Measurements from ENCODE around the gene KCTD20. TPM values are rescaled to one million over a fixed set of nuclear protein-coding genes. Genes with fewer than 3 reads are reported as not detected.

KCTD20 gene
- total and polyA plus RNA-seq, 2 experiments from 2014 or later, result 27.4 to 56.3 TPM

- TF ChIP-seq EZH2phosphoT487 (IDR thresholded peaks at IDR 0.05; ENCODE audit: low read depth, severe bottlenecking, unreplicated experiment) (no peak), EZH2 (IDR thresholded peaks at IDR 0.05; ENCODE audit: borderline replicate concordance) (no peak)
- DNase-seq (ENCODE audit: low spot score), result peak; percentile 95
- H2AFZ ChIP-seq, result peak overlapping the region; percentile 27
- peaks cover 33% of the 10 kb centered on the region for H3K79me2 ChIP-seq
- H3K36me3 ChIP-seq (replicated peaks; ENCODE audit: insufficient read depth, low read depth), result no peaks in the 10 kb centered on the region
- peak overlapping the region; percentile 72 for H3K4me2 ChIP-seq
- no peaks in the 10 kb centered on the region for H3K9me2 ChIP-seq (replicated peaks; ENCODE audit: insufficient read depth)
- 25% methylated on average over 8 of the region's 8 CpGs for WGBS (ENCODE audit: low lambda C conversion rate, missing lambda C conversion rate)
- H3K27ac ChIP-seq, result peak overlapping the region; percentile 99
- H3K9me3 ChIP-seq (ENCODE audit: low read depth), result no peaks in the 10 kb centered on the region
- no peaks in the 10 kb centered on the region for H3K27me3 ChIP-seq
- no peak overlapping the region for H3K4me3 ChIP-seq
- H3K4me1 ChIP-seq (ENCODE audit: insufficient read depth), result peaks cover 31% of the 10 kb centered on the region
- H4K20me1 ChIP-seq (ENCODE audit: insufficient read depth, poor library complexity, severe bottlenecking), result no peaks in the 10 kb centered on the region
Measured at GRCh38 chr6:36441307-36441894, 1.4 kb upstream of the KCTD20 start.

GRCh38 chr6:36442103-36442670 is 613 bp upstream of the KCTD20 start:
- no peaks in the 10 kb centered on the region for H3K9me3 ChIP-seq (ENCODE audit: low read depth)
- H3K4me3 ChIP-seq, result peak overlapping the region; percentile 74
- 66% methylated on average over 12 of the region's 12 CpGs for WGBS (ENCODE audit: low lambda C conversion rate, missing lambda C conversion rate)
- no peaks in the 10 kb centered on the region for H4K20me1 ChIP-seq (ENCODE audit: insufficient read depth, poor library complexity, severe bottlenecking)
- peak overlapping the region; percentile 72 for H3K4me2 ChIP-seq
- TF ChIP-seq EZH2 (IDR thresholded peaks at IDR 0.05; ENCODE audit: borderline replicate concordance) (no peak), CTCF (IDR thresholded peaks at IDR 0.05; ENCODE audit: poor library complexity) (no peak), EZH2phosphoT487 (IDR thresholded peaks at IDR 0.05; ENCODE audit: low read depth, severe bottlenecking, unreplicated experiment) (no peak)
- peak overlapping the region; percentile 95 for H2AFZ ChIP-seq
- H3K79me2 ChIP-seq, result peaks cover 41% of the 10 kb centered on the region
- H3K27me3 ChIP-seq, result no peaks in the 10 kb centered on the region
- H3K27ac ChIP-seq, result peak overlapping the region; percentile 99
- H3K36me3 ChIP-seq (replicated peaks; ENCODE audit: insufficient read depth, low read depth), result no peaks in the 10 kb centered on the region
- H3K4me1 ChIP-seq (ENCODE audit: insufficient read depth), result peaks cover 31% of the 10 kb centered on the region
- DNase-seq (ENCODE audit: low spot score), result no peak
- H3K9me2 ChIP-seq (replicated peaks; ENCODE audit: insufficient read depth), result no peaks in the 10 kb centered on the region

GRCh38 chr6:36443471-36444428 is 950 bp downstream of the KCTD20 start:
- Histone ChIP-seq H3K36me3 (replicated peaks; ENCODE audit: insufficient read depth, low read depth) (no peaks in the 10 kb centered on the region), H3K4me3 (peak overlapping the region; percentile 90), H3K4me2 (peak overlapping the region; percentile 72), H4K20me1 (ENCODE audit: insufficient read depth, poor library complexity, severe bottlenecking) (no peaks in the 10 kb centered on the region), H3K4me1 (ENCODE audit: insufficient read depth) (peaks cover 31% of the 10 kb centered on the region), H2AFZ (peak overlapping the region; percentile 88), H3K27ac (peak overlapping the region; percentile 99), H3K9me3 (ENCODE audit: low read depth) (no peaks in the 10 kb centered on the region), H3K27me3 (no peaks in the 10 kb centered on the region), H3K9me2 (replicated peaks; ENCODE audit: insufficient read depth) (no peaks in the 10 kb centered on the region), H3K79me2 (peaks cover 57% of the 10 kb centered on the region)
- WGBS (ENCODE audit: low lambda C conversion rate, missing lambda C conversion rate), result 7% methylated on average over 18 of the region's 18 CpGs
- peak; percentile 33 for DNase-seq (ENCODE audit: low spot score)
- TF ChIP-seq CTCF (IDR thresholded peaks at IDR 0.05; ENCODE audit: poor library complexity) (peak; percentile 6), EZH2phosphoT487 (IDR thresholded peaks at IDR 0.05; ENCODE audit: low read depth, severe bottlenecking, unreplicated experiment) (no peak), EZH2 (IDR thresholded peaks at IDR 0.05; ENCODE audit: borderline replicate concordance) (no peak)
